Spleen (tissue), 7 donors: ENCODE measurements around the gene CZIB.

Experiments
- POLR2A ChIP-seq, 3 donors: fragments of 450-650 bp; IDR thresholded peaks; one replicate each; pipeline ENCODE4 v1.5.1; 2017; ENCODE audit warnings: antibody characterized with exemption in 3 of 3, mild to moderate bottlenecking in 1 of 3
- POLR2AphosphoS5 ChIP-seq, 3 donors: sonication (generic); formaldehyde crosslinking; IDR thresholded peaks; one replicate each; pipeline ENCODE4 v1.5.1; 2017; ENCODE audit warnings: antibody characterized with exemption in 3 of 3
- TF ChIP-seq, protein P1 (sequence below), 11 experiments: fragments of 200-600 bp in 7 of 11; fragments of 450-650 bp in 4 of 11; sonication (generic) in 4 of 11; IDR thresholded peaks in 8 of 11; conservative IDR thresholded peaks in 3 of 11; 1 replicate in 7 of 11; 2 replicates in 4 of 11; pipeline versions ENCODE4 v1.4.0 to v1.8.0; 2016 to 2021; ENCODE audit warnings: antibody characterized with exemption in 11 of 11, inconsistent platforms in 4 of 11, mild to moderate bottlenecking in 1 of 11
- donor health status: DM: no; HTN: no; CAD: no; lungs with moderate emphysema.
- donor health status: DM: no; HTN: no; CAD: no.
- donor health status: DM: no; HTN: no; CAD: no.

DNA sequence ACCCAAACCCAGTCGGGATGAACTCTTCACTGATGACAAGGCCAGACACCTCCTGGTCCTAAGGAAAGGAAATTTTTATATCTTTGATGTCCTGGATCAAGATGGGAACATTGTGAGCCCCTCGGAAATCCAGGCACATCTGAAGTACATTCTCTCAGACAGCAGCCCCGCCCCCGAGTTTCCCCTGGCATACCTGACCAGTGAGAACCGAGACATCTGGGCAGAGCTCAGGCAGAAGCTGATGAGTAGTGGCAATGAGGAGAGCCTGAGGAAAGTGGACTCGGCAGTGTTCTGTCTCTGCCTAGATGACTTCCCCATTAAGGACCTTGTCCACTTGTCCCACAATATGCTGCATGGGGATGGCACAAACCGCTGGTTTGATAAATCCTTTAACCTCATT is 10.1 kb downstream of the CZIB start:
- TF ChIP-seq, protein P1, sequence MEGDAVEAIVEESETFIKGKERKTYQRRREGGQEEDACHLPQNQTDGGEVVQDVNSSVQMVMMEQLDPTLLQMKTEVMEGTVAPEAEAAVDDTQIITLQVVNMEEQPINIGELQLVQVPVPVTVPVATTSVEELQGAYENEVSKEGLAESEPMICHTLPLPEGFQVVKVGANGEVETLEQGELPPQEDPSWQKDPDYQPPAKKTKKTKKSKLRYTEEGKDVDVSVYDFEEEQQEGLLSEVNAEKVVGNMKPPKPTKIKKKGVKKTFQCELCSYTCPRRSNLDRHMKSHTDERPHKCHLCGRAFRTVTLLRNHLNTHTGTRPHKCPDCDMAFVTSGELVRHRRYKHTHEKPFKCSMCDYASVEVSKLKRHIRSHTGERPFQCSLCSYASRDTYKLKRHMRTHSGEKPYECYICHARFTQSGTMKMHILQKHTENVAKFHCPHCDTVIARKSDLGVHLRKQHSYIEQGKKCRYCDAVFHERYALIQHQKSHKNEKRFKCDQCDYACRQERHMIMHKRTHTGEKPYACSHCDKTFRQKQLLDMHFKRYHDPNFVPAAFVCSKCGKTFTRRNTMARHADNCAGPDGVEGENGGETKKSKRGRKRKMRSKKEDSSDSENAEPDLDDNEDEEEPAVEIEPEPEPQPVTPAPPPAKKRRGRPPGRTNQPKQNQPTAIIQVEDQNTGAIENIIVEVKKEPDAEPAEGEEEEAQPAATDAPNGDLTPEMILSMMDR (IDR thresholded peaks at IDR 0.05 in 8 of 11, conservative IDR thresholded peaks at IDR 0.05 in 3 of 11): no peak
- no peak for TF ChIP-seq POLR2AphosphoS5 (IDR thresholded peaks at IDR 0.05)
- no peak for TF ChIP-seq POLR2A (IDR thresholded peaks at IDR 0.05)
